Pancreas (tissue), 10 donors: ENCODE data around the gene SLCO3A1. TPM values are rescaled to one million over a fixed set of nuclear protein-coding genes. Genes with fewer than 3 reads are reported as not detected.
"Not testable (repeated sequence)": the region's sequence is repeated elsewhere in the genome, so short reads cannot be mapped to it uniquely, and the experiment has no call there.

Experiments used
- ATAC-seq, 4 donors: fragments of 200-7000 bp; cut with Tn5 transposase; one replicate each; pipeline versions ENCODE4 v1.8.0 to v1.9.1; 2020; ENCODE audit warnings: mild to moderate bottlenecking in 4 of 4, moderate library complexity in 4 of 4
- DNase-seq, 6 donors: peaks; one replicate each; pipeline ENCODE4 v3.0.0-alpha.2; 2020
- FAIRE-seq: peaks from 2 replicates; lab custom pipeline; 2012; peaks lifted over from hg19 to GRCh38; lab: Jason Lieb, UNC
- H3K27ac ChIP-seq, 4 donors: fragments of 200-600 bp; sonication (generic); 1 replicate in 3 of 4; 2 replicates in 1 of 4; pipeline versions ENCODE4 v1.5.0 to v1.8.0; 2020
- H3K27me3 ChIP-seq, 4 donors: fragments of 200-600 bp; one replicate each; pipeline ENCODE4 v1.8.0; 2021
- H3K36me3 ChIP-seq, 3 donors: fragments of 200-600 bp; sonication (generic) in 1 of 3; one replicate each; pipeline versions ENCODE4 v1.5.0 to v1.8.0; 2020 to 2021
- H3K4me1 ChIP-seq, 3 donors: fragments of 200-600 bp; one replicate each; pipeline ENCODE4 v1.8.0; 2021
- H3K4me3 ChIP-seq, 4 donors: fragments of 200-600 bp; sonication (generic) in 2 of 4; one replicate each; pipeline versions ENCODE4 v1.5.0 to v1.8.0; 2020 to 2021
- H3K9me3 ChIP-seq, 4 donors: fragments of 200-600 bp; one replicate each; pipeline ENCODE4 v1.8.0; 2021
- WGBS, 2 donors: extraction: QIAGEN DNeasy Blood & Tissue Kit; methylation state at CpG; one replicate each; pipeline ENCODE4 v1.1.7; 2013; 5-methylcytosine and 5-hydroxymethylcytosine counted together
- intact Hi-C, 3 donors: fragments of 100-400 bp; cut with DNase I; formaldehyde crosslinking; loops; one replicate each; pipeline versions ENCODE4 v1.11.1 to v1.14.2; 2022
- polyA plus RNA-seq, 2 donors: library from polyadenylated mRNA; stranded (reverse); fragments of 200-250 nt; gene quantifications; one replicate each; pipeline ENCODE4 v1.2.3, GENCODE V29; 2013
- total RNA-seq, 6 donors: library from RNA; stranded (reverse); fragmentation: NEBNext Ultra II Directional in 4 of 6; extraction: Animal tissue kit (Norgen Biotek cat#: 25700) in 4 of 6; gene quantifications; one replicate each; pipeline versions ENCODE4 v1.2.1 to v1.2.4, GENCODE V29; 2021 to 2023
- TF ChIP-seq, protein P1 (sequence below), 4 donors: fragments of 200-600 bp; sonication (generic) in 3 of 4; IDR thresholded peaks; one replicate each; pipeline versions ENCODE4 v1.5.0 to v1.8.0; 2021; ENCODE audit warnings: antibody characterized with exemption in 4 of 4
- donor health status: healthy with polysubstance abuse.
- donor health status: DM: no; HTN: no; CAD: no; lungs with moderate emphysema.
- donor health status: DM: no; HTN: no; CAD: no.
- donor health status: control.
- donor health status: control.
- donor health status: Bipolar disorder and iron deficiency.
- donor health status: DM: yes; HTN: yes; CAD: no.
- donor health status: DM: no; HTN: no; CAD: no.
- donor health status: DM: no; HTN: no; CAD: no.
- donor health status: DM: yes; HTN: yes; CAD: no.

The SLCO3A1 gene
- total and polyA plus RNA-seq, 8 donors, result 3.4 to 15.5 (median 6.7) TPM

GRCh38 chr15:92200891-92201290 lies 347.4 kb downstream of the SLCO3A1 start:
- 28 to 54% methylated on average over 2 of the region's 2 CpGs for WGBS, 2 donors
- no peak overlapping the region for H3K27ac ChIP-seq
- TF ChIP-seq, protein P1, sequence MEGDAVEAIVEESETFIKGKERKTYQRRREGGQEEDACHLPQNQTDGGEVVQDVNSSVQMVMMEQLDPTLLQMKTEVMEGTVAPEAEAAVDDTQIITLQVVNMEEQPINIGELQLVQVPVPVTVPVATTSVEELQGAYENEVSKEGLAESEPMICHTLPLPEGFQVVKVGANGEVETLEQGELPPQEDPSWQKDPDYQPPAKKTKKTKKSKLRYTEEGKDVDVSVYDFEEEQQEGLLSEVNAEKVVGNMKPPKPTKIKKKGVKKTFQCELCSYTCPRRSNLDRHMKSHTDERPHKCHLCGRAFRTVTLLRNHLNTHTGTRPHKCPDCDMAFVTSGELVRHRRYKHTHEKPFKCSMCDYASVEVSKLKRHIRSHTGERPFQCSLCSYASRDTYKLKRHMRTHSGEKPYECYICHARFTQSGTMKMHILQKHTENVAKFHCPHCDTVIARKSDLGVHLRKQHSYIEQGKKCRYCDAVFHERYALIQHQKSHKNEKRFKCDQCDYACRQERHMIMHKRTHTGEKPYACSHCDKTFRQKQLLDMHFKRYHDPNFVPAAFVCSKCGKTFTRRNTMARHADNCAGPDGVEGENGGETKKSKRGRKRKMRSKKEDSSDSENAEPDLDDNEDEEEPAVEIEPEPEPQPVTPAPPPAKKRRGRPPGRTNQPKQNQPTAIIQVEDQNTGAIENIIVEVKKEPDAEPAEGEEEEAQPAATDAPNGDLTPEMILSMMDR (IDR thresholded peaks at IDR 0.05), result no peak
- no peaks in the 10 kb centered on the region for H3K9me3 ChIP-seq
- DNase-seq, result no peak
- no peak for ATAC-seq
- H3K4me3 ChIP-seq, result no peak overlapping the region
- FAIRE-seq, result no peak
- no peaks in the 10 kb centered on the region for H3K36me3 ChIP-seq
- no peaks in the 10 kb centered on the region for H3K27me3 ChIP-seq
- H3K4me1 ChIP-seq, result no peaks in the 10 kb centered on the region
- intact Hi-C loops, result no loop called here

GRCh38 chr15:92205255-92205739 lies 351.8 kb downstream of the SLCO3A1 start:
- Histone ChIP-seq H3K27me3 (no peaks in the 10 kb centered on the region), H3K9me3 (no peaks in the 10 kb centered on the region), H3K36me3 (no peaks in the 10 kb centered on the region), H3K4me1 (no peaks in the 10 kb centered on the region), H3K27ac (no peak overlapping the region), H3K4me3 (no peak overlapping the region)
- DNase-seq (no peak), ATAC-seq (no peak), FAIRE-seq (no peak)
- TF ChIP-seq, protein P1 (IDR thresholded peaks at IDR 0.05), result no peak
- 68 to 75% methylated on average over 2 of the region's 2 CpGs for WGBS, 2 donors
- intact Hi-C loops, result no loop called here

GRCh38 chr15:92207601-92208000 lies 354.1 kb downstream of the SLCO3A1 start:
- H3K27me3 ChIP-seq, H3K4me1 ChIP-seq, ATAC-seq, FAIRE-seq, H3K36me3 ChIP-seq, H3K4me3 ChIP-seq, intact Hi-C loops, DNase-seq, H3K27ac ChIP-seq, H3K9me3 ChIP-seq: not testable (repeated sequence)
- whole genome bisulfite sequencing, 2 donors, result 76 to 84% methylated on average over 6 of the region's 6 CpGs
